GM12891 (cell line): Measurements from ENCODE around the gene COL19A1.
"Not testable (repeated sequence)": the region's sequence is repeated elsewhere in the genome, so short reads cannot be mapped to it uniquely, and the experiment has no call there.

Experiments used
- POLR2A ChIP-seq: IDR thresholded peaks from 2 replicates; pipeline ENCODE4 v1.6.1; 2011; ENCODE audit warnings: low read depth, low read length, control low read depth
- POLR2AphosphoS5 ChIP-seq: IDR thresholded peaks from 2 replicates; pipeline ENCODE4 v1.6.1; 2011; ENCODE audit warnings: low read depth, low read length, control low read depth
- POU2F2 ChIP-seq: IDR thresholded peaks from 2 replicates; pipeline ENCODE4 v1.6.1; 2011; ENCODE audit warnings: low read depth, mild to moderate bottlenecking, control low read depth, low read length, moderate library complexity
- SPI1 ChIP-seq: IDR thresholded peaks from 2 replicates; pipeline ENCODE4 v1.6.1; 2011; ENCODE audit warnings: low read depth, low read length, control low read depth
- TAF1 ChIP-seq: IDR thresholded peaks from 2 replicates; pipeline ENCODE4 v1.6.1; 2011; ENCODE audit warnings: low read depth, low read length, control low read depth

GRCh38 chr6:69824355-69824754 lies 42.0 kb upstream of the COL19A1 start:
- not testable (repeated sequence) for TF ChIP-seq POLR2A, POU2F2, POLR2AphosphoS5, TAF1, SPI1
